NT2/D1 (cell line): Measurements from ENCODE around the gene GPHN.
"Not testable (repeated sequence)": the region's sequence is repeated elsewhere in the genome, so short reads cannot be mapped to it uniquely, and the experiment has no call there.

ENCODE experiments used
- DNase-seq: peaks from one replicate; pipeline ENCODE4 v3.0.0-alpha.2; 2011; ENCODE audit warnings: low read depth, low spot score
- H3K27me3 ChIP-seq: 2 replicates; pipeline ENCODE4 v1.6.0; 2011; ENCODE audit warnings: mild to moderate bottlenecking; ENCODE audit not compliant: insufficient read length, insufficient read depth
- H3K36me3 ChIP-seq: 2 replicates; pipeline ENCODE4 v1.6.1; 2011; ENCODE audit warnings: mild to moderate bottlenecking, low read length, mixed read lengths; ENCODE audit not compliant: insufficient read depth, insufficient read length
- H3K4me1 ChIP-seq: 2 replicates; pipeline ENCODE4 v1.5.1; 2011; ENCODE audit not compliant: insufficient read depth, insufficient read length
- H3K4me3 ChIP-seq: 2 replicates; pipeline ENCODE4 v1.5.1; 2011; ENCODE audit warnings: low read depth; ENCODE audit not compliant: insufficient read length
- H3K9ac ChIP-seq: 2 replicates; pipeline ENCODE4 v1.6.0; 2011; ENCODE audit warnings: low read depth; ENCODE audit not compliant: insufficient read length
- H3K9me3 ChIP-seq: 2 replicates; pipeline ENCODE4 v1.5.1; 2011; ENCODE audit warnings: mild to moderate bottlenecking, low read length; ENCODE audit not compliant: insufficient read depth
- SUZ12 ChIP-seq: IDR thresholded peaks from 2 replicates; pipeline ENCODE4 v1.6.1; 2011; ENCODE audit not compliant: insufficient read length, insufficient read depth; ENCODE audit errors: extremely low read depth
- YY1 ChIP-seq: IDR thresholded peaks from 2 replicates; pipeline ENCODE4 v1.6.1; 2011; ENCODE audit not compliant: insufficient read length, insufficient read depth
- ZNF274 ChIP-seq: IDR thresholded peaks from 2 replicates; pipeline ENCODE4 v1.6.1; 2011; ENCODE audit warnings: mild to moderate bottlenecking, low read depth, low read length

Gene GPHN

DNA sequence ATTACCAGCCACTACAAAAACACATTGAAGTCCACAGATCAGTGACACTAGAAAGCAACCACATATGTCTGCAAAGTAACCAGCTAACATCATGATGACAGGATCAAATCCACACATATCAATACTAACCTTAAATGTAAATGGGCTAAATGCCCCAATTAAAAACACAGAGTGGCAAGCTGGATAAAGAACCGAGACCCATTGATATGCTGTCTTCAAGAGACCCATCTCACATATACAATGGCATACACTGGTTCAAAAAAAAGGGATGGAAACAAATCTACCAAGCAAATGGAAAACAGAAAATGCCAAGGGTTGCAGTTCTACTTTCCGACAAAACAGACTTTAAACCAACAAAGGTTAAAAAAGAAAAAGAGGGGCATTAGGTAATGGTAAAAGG lies 307.7 kb downstream of the GPHN start:
- Histone ChIP-seq H3K4me3 (no peak overlapping the region), H3K9me3 (no peaks in the 10 kb centered on the region), H3K36me3 (no peaks in the 10 kb centered on the region), H3K9ac (no peak overlapping the region), H3K4me1 (no peaks in the 10 kb centered on the region), H3K27me3 (no peaks in the 10 kb centered on the region)
- no peak for DNase-seq
- TF ChIP-seq YY1 = no peak
- TF ChIP-seq SUZ12 = no peak

DNA sequence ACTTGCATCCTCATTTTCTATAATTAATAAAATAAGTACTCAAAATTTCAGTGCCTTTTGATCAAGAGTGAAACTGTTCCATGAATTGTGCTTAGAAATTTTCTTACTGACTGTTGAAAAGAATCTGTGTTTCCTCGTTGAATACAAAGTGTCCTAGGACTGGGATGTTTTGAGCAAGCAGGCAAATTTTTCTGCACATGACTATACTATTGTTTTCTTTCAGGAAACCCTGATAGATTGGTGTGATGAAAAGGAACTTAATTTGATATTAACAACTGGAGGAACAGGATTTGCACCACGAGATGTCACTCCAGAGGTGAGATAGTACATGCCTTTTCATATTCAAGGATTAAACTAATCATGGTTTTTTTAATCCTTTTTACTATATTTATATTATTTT lies 316.3 kb downstream of the GPHN start:
- no peak for DNase-seq
- no peaks in the 10 kb centered on the region for H3K27me3 ChIP-seq
- TF ChIP-seq ZNF274 (no peak), SUZ12 (no peak), YY1 (no peak)
- no peaks in the 10 kb centered on the region for H3K36me3 ChIP-seq
- no peak overlapping the region for H3K9ac ChIP-seq
- no peak overlapping the region for H3K4me3 ChIP-seq
- H3K9me3 ChIP-seq = no peaks in the 10 kb centered on the region
- no peaks in the 10 kb centered on the region for H3K4me1 ChIP-seq

- TF ChIP-seq SUZ12 = no peak
- no peak for TF ChIP-seq YY1
- TF ChIP-seq ZNF274 = no peak
- Histone ChIP-seq H3K36me3 (no peaks in the 10 kb centered on the region), H3K9me3 (no peaks in the 10 kb centered on the region), H3K4me1 (no peaks in the 10 kb centered on the region), H3K9ac (no peak overlapping the region), H3K27me3 (no peaks in the 10 kb centered on the region), H3K4me3 (no peak overlapping the region)
- no peak for DNase-seq
Observed at GRCh38 chr14:66827182-66827581, 319.2 kb downstream of the GPHN start.

DNA sequence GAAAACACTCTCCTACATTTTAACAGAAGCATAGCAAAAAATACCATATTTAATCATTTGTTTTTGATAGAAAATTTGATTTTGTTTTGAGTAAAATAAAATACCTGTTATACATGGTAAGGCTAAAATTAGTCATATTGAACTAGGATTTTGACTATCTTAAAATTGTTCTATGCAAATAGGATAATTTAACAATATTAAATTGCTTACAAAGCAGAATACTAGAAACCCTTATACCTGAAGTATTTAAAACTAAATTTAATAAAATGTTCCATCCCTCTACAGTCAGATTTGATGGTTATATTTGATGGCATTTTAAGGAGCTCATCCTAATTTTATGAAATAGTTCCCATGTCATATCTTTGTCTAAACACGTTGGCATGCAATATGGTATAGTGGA lies 323.2 kb downstream of the GPHN start:
- Histone ChIP-seq H3K9ac (no peak overlapping the region), H3K4me1 (no peaks in the 10 kb centered on the region), H3K27me3 (no peaks in the 10 kb centered on the region), H3K9me3 (no peaks in the 10 kb centered on the region), H3K4me3 (no peak overlapping the region), H3K36me3 (no peaks in the 10 kb centered on the region)
- no peak for TF ChIP-seq ZNF274
- no peak for TF ChIP-seq YY1
- no peak for TF ChIP-seq SUZ12
- no peak for DNase-seq

- H3K36me3 ChIP-seq = no peaks in the 10 kb centered on the region
- H3K9ac ChIP-seq = no peak overlapping the region
- H3K4me1 ChIP-seq = no peaks in the 10 kb centered on the region
- no peak for TF ChIP-seq YY1
- no peak for TF ChIP-seq ZNF274
- TF ChIP-seq SUZ12 = no peak
- H3K27me3 ChIP-seq = no peaks in the 10 kb centered on the region
- H3K4me3 ChIP-seq = no peak overlapping the region
- no peak for DNase-seq
- H3K9me3 ChIP-seq = no peaks in the 10 kb centered on the region
Observed at GRCh38 chr14:66833816-66834215, 325.9 kb downstream of the GPHN start.

DNA sequence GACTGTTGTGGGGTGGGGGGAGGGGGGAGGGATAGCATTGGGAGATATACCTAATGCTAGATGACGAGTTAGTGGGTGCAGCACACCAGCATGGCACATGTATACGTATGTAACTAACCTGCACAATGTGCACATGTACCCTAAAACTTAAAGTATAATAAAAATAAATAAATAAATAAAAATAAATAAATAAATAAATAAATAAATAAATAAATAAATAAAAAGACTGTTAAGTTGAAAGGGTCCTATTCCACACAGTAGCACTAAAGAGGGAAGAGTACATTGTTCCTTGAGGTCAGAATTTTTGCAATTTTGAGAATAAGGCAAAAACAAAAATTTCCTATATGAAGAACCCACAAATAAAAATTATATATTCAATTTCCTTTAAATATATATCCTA lies 329.5 kb downstream of the GPHN start:
- H3K9ac ChIP-seq, H3K9me3 ChIP-seq, H3K4me3 ChIP-seq, H3K4me1 ChIP-seq, DNase-seq, H3K27me3 ChIP-seq, H3K36me3 ChIP-seq: not testable (repeated sequence)

- no peaks in the 10 kb centered on the region for H3K9me3 ChIP-seq
- H3K4me1 ChIP-seq = no peaks in the 10 kb centered on the region
- no peak for DNase-seq
- H3K9ac ChIP-seq = no peak overlapping the region
- no peak overlapping the region for H3K4me3 ChIP-seq
- no peak for TF ChIP-seq ZNF274
- no peak for TF ChIP-seq YY1
- no peak for TF ChIP-seq SUZ12
- no peaks in the 10 kb centered on the region for H3K27me3 ChIP-seq
- no peaks in the 10 kb centered on the region for H3K36me3 ChIP-seq
Observed at GRCh38 chr14:66842911-66843512, 335.1 kb downstream of the GPHN start.
